GM12864 (cell line): Measurements from ENCODE around the gene CLIC4.
"Not testable (repeated sequence)": the region's sequence is repeated elsewhere in the genome, so short reads cannot be mapped to it uniquely, and the experiment has no call there.

Experiments
- DNase-seq: peaks from one replicate; pipeline ENCODE4 v3.0.0-alpha.2; 2011; ENCODE audit warnings: low read depth
- H3K4me3 ChIP-seq: 2 replicates; pipeline ENCODE4 v1.5.1; 2011; ENCODE audit warnings: mild to moderate bottlenecking, low read depth, low read length, control low read depth
- TF ChIP-seq, protein P1 (sequence below): IDR thresholded peaks from 2 replicates; pipeline ENCODE4 v1.5.1; 2011; ENCODE audit warnings: low read depth, mild to moderate bottlenecking, moderate library complexity, low read length, control low read depth, inconsistent platforms; ENCODE audit errors: missing control alignments

The CLIC4 gene

GRCh38 chr1:24713176-24713575 lies 32.1 kb upstream of the CLIC4 start:
- no peak overlapping the region for H3K4me3 ChIP-seq
- TF ChIP-seq, protein P1, sequence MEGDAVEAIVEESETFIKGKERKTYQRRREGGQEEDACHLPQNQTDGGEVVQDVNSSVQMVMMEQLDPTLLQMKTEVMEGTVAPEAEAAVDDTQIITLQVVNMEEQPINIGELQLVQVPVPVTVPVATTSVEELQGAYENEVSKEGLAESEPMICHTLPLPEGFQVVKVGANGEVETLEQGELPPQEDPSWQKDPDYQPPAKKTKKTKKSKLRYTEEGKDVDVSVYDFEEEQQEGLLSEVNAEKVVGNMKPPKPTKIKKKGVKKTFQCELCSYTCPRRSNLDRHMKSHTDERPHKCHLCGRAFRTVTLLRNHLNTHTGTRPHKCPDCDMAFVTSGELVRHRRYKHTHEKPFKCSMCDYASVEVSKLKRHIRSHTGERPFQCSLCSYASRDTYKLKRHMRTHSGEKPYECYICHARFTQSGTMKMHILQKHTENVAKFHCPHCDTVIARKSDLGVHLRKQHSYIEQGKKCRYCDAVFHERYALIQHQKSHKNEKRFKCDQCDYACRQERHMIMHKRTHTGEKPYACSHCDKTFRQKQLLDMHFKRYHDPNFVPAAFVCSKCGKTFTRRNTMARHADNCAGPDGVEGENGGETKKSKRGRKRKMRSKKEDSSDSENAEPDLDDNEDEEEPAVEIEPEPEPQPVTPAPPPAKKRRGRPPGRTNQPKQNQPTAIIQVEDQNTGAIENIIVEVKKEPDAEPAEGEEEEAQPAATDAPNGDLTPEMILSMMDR, result no peak
- DNase-seq, result no peak

DNA sequence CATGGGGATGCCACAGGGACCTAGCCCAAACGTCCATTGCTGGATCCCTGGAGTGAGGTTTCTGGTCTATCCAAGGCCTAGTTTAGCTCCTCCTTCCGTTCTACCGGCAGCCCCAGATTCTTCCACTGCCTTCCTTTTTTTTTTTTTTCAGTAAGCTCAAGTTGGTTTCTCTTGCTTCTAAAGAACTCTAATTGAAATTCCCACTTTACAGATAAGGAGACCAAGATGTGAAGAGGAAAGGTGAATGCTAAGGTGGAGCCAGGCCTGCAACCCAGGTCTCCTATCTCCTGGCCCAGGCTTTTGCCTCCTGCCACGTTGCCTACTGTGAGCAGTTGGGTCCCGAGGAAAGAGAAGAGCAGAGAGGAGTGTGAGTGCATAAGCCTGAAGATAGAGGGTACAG lies 31.5 kb upstream of the CLIC4 start:
- TF ChIP-seq, protein P1, result no peak
- H3K4me3 ChIP-seq, result no peak overlapping the region
- DNase-seq, result no peak

GRCh38 chr1:24714859-24715520 lies 30.3 kb upstream of the CLIC4 start:
- TF ChIP-seq, protein P1, result no peak
- DNase-seq, result no peak
- no peak overlapping the region for H3K4me3 ChIP-seq

GRCh38 chr1:24715658-24716057 lies 29.6 kb upstream of the CLIC4 start:
- DNase-seq, result no peak
- H3K4me3 ChIP-seq, result no peak overlapping the region
- TF ChIP-seq, protein P1, result no peak

DNA sequence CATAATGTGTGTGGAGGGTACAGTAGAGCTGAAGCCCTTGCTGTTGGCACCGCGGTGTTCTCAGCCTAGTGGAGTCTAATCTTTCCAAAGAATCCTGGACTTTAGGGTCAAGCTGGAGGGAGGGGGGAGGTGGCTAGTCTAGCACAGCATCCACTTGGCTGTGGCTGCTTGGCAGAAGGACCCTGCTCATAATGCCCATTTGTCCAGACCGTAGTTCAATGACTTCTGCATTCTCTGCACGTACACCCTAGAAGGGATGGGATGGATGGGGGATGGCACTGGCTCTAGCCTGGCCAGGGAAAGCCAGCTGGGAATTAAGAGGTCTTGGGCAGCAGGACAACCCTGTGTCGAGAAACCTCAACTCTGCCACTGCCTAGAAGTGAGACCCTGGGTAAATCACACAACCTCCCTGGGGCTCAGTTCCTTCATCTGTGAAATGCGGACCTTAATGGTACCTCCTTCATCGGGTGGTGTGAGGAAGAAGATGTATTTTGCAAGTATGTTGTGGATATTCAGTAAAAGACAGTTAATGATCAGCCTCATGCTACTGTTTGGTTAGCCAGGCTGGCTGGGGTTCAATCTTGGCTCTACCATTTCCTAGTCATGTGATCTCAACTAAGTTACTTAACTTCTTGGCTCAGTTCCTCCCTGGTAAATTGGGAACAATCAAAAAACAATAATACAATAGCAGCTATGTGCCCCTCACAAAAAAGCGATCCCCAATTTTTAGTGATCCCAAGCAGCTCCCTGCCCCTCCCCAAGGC lies 27.2 kb upstream of the CLIC4 start:
- no peak for DNase-seq
- no peak overlapping the region for H3K4me3 ChIP-seq
- TF ChIP-seq, protein P1, result no peak

- H3K4me3 ChIP-seq, result no peak overlapping the region
- TF ChIP-seq, protein P1, result no peak
- no peak for DNase-seq
These were observed 25.1 kb upstream of the CLIC4 start for GRCh38 chr1:24720152-24720551.

GRCh38 chr1:24721533-24721932 lies 23.7 kb upstream of the CLIC4 start:
- no peak for DNase-seq
- TF ChIP-seq, protein P1, result no peak
- no peak overlapping the region for H3K4me3 ChIP-seq

- DNase-seq, H3K4me3 ChIP-seq: not testable (repeated sequence)
These were observed 22.9 kb upstream of the CLIC4 start for GRCh38 chr1:24722073-24723035.
